BLaER1 treated with 17β-estradiol and CSF1 and Interleukin-3, amounts not matched to agents 10 nM and 100 nM (cell line): ENCODE measurements around the gene MYO9B.
"Not testable (repeated sequence)": the region's sequence is repeated elsewhere in the genome, so short reads cannot be mapped to it uniquely, and the experiment has no call there.

Experiments
- H3K27ac ChIP-seq, 11 experiments: shearing (Covaris generic); formaldehyde crosslinking; 2 replicates each; pipeline ENCODE4 v1.8.1; 2022
- H3K27me3 ChIP-seq, 11 experiments: shearing (Covaris generic); formaldehyde crosslinking; 2 replicates each; pipeline ENCODE4 v1.8.1; 2022
- H3K36me3 ChIP-seq, 11 experiments: shearing (Covaris generic); formaldehyde crosslinking; 2 replicates each; pipeline ENCODE4 v1.8.1; 2022
- H3K4me1 ChIP-seq, 10 experiments: shearing (Covaris generic); formaldehyde crosslinking; 2 replicates each; pipeline ENCODE4 v1.8.1; 2022
- H3K4me2 ChIP-seq, 11 experiments: shearing (Covaris generic); formaldehyde crosslinking; 2 replicates each; pipeline ENCODE4 v1.8.1; 2022
- H3K4me3 ChIP-seq, 10 experiments: shearing (Covaris generic); formaldehyde crosslinking; 2 replicates each; pipeline ENCODE4 v1.8.1; 2022
- H3K9ac ChIP-seq, 11 experiments: shearing (Covaris generic); formaldehyde crosslinking; 2 replicates each; pipeline ENCODE4 v1.8.1; 2022
- H3K9me3 ChIP-seq, 11 experiments: shearing (Covaris generic); formaldehyde crosslinking; replicated peaks in 1 of 11; 2 replicates each; pipeline ENCODE4 v1.8.1; 2022
- H4K20me1 ChIP-seq, 11 experiments: shearing (Covaris generic); formaldehyde crosslinking; 2 replicates each; pipeline ENCODE4 v1.8.1; 2022
- Cebpa-rat ChIP-seq, 11 experiments: shearing (Covaris generic); IDR thresholded peaks; 2 replicates each; pipeline ENCODE4 v1.8.1; 2022

MYO9B gene

DNA sequence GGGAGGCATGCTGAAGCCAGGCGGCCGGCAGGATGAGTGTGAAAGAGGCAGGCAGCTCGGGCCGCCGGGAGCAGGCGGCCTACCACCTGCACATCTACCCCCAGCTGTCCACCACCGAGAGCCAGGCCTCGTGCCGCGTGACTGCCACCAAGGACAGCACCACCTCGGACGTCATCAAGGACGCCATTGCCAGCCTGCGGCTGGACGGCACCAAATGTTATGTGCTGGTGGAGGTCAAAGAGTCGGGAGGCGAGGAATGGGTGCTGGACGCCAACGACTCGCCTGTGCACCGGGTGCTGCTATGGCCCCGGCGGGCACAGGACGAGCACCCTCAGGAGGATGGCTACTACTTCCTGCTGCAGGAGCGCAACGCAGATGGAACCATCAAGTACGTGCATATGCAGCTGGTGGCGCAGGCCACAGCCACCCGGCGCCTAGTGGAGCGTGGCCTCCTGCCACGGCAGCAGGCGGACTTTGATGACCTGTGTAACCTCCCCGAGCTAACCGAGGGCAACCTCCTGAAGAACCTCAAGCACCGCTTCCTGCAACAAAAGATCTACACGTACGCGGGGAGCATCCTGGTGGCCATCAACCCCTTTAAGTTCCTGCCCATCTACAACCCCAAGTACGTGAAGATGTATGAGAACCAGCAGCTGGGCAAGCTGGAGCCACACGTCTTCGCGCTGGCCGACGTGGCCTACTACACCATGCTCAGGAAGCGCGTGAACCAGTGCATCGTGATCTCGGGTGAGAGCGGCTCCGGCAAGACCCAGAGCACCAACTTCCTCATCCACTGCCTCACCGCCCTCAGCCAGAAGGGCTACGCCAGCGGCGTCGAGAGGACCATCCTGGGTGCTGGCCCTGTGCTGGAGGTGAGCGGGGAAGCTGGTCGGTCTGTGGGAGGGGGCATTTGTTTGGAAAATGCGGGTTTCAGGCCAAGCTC, 26.4 kb downstream of the MYO9B start:
- H3K27me3 ChIP-seq: no peaks in the 10 kb centered on the region

DNA sequence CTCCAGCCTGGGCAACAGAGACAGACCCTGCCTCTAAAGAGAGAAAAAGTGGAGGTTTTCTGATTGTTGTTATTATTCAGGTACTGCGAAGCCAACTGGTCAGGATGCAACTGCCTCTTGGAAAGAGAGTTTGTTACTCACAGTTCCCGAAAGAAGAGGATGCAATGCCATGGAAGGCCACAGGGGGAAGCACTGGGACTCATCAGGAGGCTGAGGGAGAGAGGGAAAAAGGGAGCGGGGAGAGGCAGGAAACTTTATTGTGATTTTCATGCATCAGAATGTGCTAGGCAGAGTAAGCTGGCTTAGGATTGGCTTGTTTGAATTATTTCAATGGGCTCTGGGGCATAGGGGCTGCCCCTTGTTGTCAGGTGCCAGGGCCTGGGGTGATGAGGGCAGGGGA, 27.6 kb downstream of the MYO9B start:
- Histone ChIP-seq H4K20me1 (peaks cover 52 to 98% (median 83%) of the 10 kb centered on the region in 11 experiments), H3K9ac (0 out of 22 replicates have a peak overlapping the region, but pooled peaks of 1 of the 11 experiments have one; percentile 19), H3K9me3 (peaks cover 8 to 30% (median 22%) of the 10 kb centered on the region in 11 experiments; a peak in 20 of 22 replicates), H3K4me2 (peak overlapping the region in 2 of 11 experiments; percentile 96; a peak in 3 of 22 replicates), H3K4me1 (peaks cover 45 to 92% (median 52%) of the 10 kb centered on the region in 10 experiments), H3K4me3 (no peak overlapping the region), H3K27ac (no peak overlapping the region; a peak in 1 of 22 replicates), H3K36me3 (peaks cover 59 to 94% (median 87%) of the 10 kb centered on the region in 11 experiments), H3K27me3 (no peaks in the 10 kb centered on the region)
- TF ChIP-seq Cebpa-rat (IDR thresholded peaks at IDR 0.05): no peak

More for the DNA sequence above, 26.4 kb downstream of the MYO9B start:
- Histone ChIP-seq H3K36me3 (peaks cover 59 to 98% (median 85%) of the 10 kb centered on the region in 11 experiments), H3K4me3 (0 out of 20 replicates have a peak overlapping the region, but pooled peaks of 1 of the 10 experiments have one; percentile 15), H3K9me3 (peaks cover 8 to 30% (median 22%) of the 10 kb centered on the region in 11 experiments; a peak in 20 of 22 replicates), H3K4me1 (peaks cover 33 to 92% (median 50%) of the 10 kb centered on the region in 10 experiments), H3K4me2 (peak overlapping the region in 1 of 11 experiments; percentile 26; a peak in 1 of 22 replicates), H4K20me1 (peaks cover 49 to 98% (median 83%) of the 10 kb centered on the region in 11 experiments), H3K27ac (no peak overlapping the region), H3K9ac (no peak overlapping the region)
- TF ChIP-seq Cebpa-rat (IDR thresholded peaks at IDR 0.05): no peak

DNA sequence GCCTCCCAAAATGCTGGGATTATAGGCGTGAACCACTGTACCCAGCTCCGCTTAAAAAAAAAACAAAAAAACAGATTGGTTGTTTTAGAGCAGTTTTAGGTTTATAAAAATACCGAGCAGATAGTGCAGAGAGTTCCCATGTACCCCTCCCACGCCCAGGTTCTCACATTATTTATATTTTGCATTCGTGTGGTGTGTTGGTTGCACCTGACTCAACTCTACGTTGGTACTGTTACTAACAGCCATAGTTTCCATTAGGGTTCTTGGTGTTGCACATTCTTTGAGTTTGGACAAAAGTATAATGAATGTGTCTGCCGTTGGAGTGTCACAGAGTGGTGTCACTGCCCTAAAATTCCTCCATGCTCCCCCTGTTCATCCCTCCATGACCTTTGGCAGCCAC, 29.1 kb downstream of the MYO9B start:
- Histone ChIP-seq H4K20me1 (peaks cover 49 to 97% (median 87%) of the 10 kb centered on the region in 11 experiments), H3K36me3 (peaks cover 52 to 85% (median 78%) of the 10 kb centered on the region in 11 experiments), H3K4me1 (peaks cover 60 to 95% (median 67%) of the 10 kb centered on the region in 10 experiments)

DNA sequence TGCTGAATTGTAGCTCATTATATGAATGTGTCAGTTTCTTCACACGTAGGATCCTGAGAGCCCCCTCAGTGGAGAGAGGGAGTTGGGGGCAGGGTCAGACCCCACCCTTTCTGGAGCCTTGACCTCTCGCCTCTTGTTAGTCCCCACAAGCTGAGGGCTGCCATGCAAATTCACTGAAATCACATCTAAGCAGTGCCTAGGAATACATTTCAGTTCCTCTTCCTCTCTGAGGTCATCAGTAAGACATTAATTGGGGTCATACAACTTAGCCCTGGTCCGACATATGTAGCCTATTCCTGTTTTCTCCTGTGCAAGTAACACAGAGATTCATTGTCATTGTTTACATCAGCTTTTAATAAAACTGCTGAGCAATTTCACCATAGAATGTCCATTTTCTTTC, 30.0 kb downstream of the MYO9B start:
- no peaks in the 10 kb centered on the region for H3K27me3 ChIP-seq
- peak overlapping the region in 7 of 11 experiments; percentile 17 to 60 (median 50); a peak in 9 of 22 replicates for H3K27ac ChIP-seq
- H3K4me3 ChIP-seq: peak overlapping the region in 1 of 10 experiments; percentile 10; a peak in 1 of 20 replicates
- TF ChIP-seq Cebpa-rat (IDR thresholded peaks at IDR 0.05): no peak
- peak overlapping the region in 8 of 11 experiments; percentile 12 to 99 (median 79); a peak in 15 of 22 replicates for H3K4me2 ChIP-seq
- H4K20me1 ChIP-seq: peaks cover 41 to 97% (median 89%) of the 10 kb centered on the region in 11 experiments
- H3K36me3 ChIP-seq: peaks cover 54 to 85% (median 73%) of the 10 kb centered on the region in 11 experiments
- peaks cover 63 to 95% (median 69%) of the 10 kb centered on the region in 10 experiments for H3K4me1 ChIP-seq
- H3K9me3 ChIP-seq: peaks cover 8 to 29% (median 22%) of the 10 kb centered on the region in 11 experiments; a peak in 20 of 22 replicates
- H3K9ac ChIP-seq: peak overlapping the region in 5 of 11 experiments; percentile 28 to 63 (median 42); a peak in 8 of 22 replicates

More for the DNA sequence above, 29.1 kb downstream of the MYO9B start:
- Histone ChIP-seq H3K4me2 (peak overlapping the region in 5 of 11 experiments; percentile 62 to 99 (median 96); a peak in 9 of 22 replicates), H3K27ac (peak overlapping the region in 6 of 11 experiments; percentile 14 to 60 (median 50); a peak in 5 of 22 replicates), H3K27me3 (no peaks in the 10 kb centered on the region), H3K9ac (peak overlapping the region in 3 of 11 experiments; percentile 38 to 63 (median 49); a peak in 5 of 22 replicates), H3K9me3 (peaks cover 8 to 30% (median 22%) of the 10 kb centered on the region in 11 experiments; a peak in 20 of 22 replicates), H3K4me3 (no peak overlapping the region; a peak in 1 of 20 replicates)
- TF ChIP-seq Cebpa-rat (IDR thresholded peaks at IDR 0.05): no peak

DNA sequence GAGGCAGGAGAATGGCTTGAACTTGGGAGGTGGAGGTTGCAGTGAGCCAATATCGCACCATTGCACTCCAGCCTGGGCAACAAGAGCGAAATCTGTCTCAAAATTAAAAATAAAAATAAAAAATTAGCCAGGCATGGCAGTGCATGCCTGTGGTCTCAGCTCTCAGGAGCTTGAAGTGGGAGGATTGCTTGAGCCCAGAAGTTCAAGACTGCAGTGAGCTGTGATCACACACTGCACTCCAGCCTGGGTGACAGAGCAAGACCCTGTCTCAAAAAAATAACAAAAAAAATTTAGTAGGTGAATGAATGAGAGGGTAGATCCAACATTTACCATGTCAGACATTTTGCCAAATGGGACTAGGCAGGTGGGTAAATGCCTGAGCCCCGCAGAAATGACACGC, 31.4 kb downstream of the MYO9B start:
- H3K4me3 ChIP-seq, H3K27me3 ChIP-seq: not testable (repeated sequence)
- Histone ChIP-seq H3K9me3 (peaks cover 8 to 15% (median 13%) of the 10 kb centered on the region in 11 experiments; a peak in 20 of 22 replicates), H4K20me1 (peaks cover 27 to 98% (median 89%) of the 10 kb centered on the region in 11 experiments), H3K27ac (peak overlapping the region in 10 of 11 experiments; percentile 53 to 85 (median 72); a peak in 19 of 22 replicates), H3K4me2 (peak overlapping the region; percentile 48 to 99 (median 72)), H3K9ac (peak overlapping the region in 9 of 11 experiments; percentile 13 to 63 (median 45); a peak in 10 of 22 replicates), H3K36me3 (peaks cover 59 to 85% (median 71%) of the 10 kb centered on the region in 11 experiments), H3K4me1 (peaks cover 69 to 100% (median 78%) of the 10 kb centered on the region in 10 experiments)

DNA sequence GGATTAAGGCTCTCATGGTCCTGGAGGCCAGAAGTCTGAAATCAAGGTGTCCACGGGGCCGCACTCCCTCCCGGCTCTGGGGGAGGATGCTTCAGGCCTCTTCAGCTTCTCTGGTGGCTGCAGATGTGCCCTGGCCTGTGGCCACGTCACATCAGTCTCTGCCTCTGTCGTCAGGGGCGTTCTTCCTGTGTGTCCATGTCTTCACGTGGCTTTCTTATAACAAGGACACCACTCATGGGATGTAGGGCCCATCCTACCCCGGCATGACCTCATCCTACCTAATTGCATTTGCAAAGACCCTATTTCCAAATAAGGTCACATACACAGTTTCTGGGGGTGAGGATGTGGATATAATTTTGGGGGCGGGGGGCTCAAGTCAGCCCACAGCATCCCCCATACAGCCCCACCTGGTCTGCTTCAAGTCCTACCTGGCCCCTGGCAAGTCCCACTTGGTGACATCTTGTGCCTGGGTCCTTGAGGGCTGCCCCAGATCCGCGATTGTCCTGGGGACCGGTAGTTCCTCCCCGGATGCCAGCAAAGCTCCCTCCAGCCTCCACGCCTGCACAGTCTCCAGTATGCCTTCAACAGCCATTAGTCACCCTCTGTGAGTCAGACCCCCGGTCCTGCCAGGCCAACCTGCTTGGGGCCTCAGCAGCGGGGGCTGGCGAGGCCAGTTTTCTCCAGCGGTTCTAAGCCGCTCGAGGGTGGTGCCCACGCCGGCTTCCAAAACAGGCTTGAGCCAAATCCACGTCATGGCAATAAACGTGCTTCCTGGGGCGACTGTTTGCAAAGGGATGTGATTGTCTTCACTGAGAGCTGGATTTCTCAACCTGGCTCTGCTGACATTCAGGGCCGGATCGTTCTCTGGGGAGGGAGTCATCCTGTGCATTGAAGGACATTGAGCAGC, 32.2 kb downstream of the MYO9B start:
- H3K27ac ChIP-seq: peak overlapping the region; percentile 44 to 85 (median 71)
- H3K27me3 ChIP-seq: no peaks in the 10 kb centered on the region
- TF ChIP-seq Cebpa-rat (IDR thresholded peaks at IDR 0.05): peak in 3 of 11 experiments; percentile 13 to 34 (median 29); a peak in 2 of 22 replicates
- H4K20me1 ChIP-seq: peaks cover 20 to 100% (median 94%) of the 10 kb centered on the region in 11 experiments; a peak in 21 of 22 replicates
- H3K36me3 ChIP-seq: peaks cover 57 to 85% (median 71%) of the 10 kb centered on the region in 11 experiments
- H3K4me2 ChIP-seq: peak overlapping the region; percentile 48 to 99 (median 72)
- peak overlapping the region in 1 of 10 experiments; percentile 6; a peak in 3 of 20 replicates for H3K4me3 ChIP-seq
- H3K9me3 ChIP-seq: peaks cover 4 to 6% (median 5%) of the 10 kb centered on the region in 11 experiments; a peak in 18 of 22 replicates
- peak overlapping the region; percentile 8 to 63 (median 45); a peak in 16 of 22 replicates for H3K9ac ChIP-seq
- peaks cover 77 to 100% (median 87%) of the 10 kb centered on the region in 10 experiments for H3K4me1 ChIP-seq

DNA sequence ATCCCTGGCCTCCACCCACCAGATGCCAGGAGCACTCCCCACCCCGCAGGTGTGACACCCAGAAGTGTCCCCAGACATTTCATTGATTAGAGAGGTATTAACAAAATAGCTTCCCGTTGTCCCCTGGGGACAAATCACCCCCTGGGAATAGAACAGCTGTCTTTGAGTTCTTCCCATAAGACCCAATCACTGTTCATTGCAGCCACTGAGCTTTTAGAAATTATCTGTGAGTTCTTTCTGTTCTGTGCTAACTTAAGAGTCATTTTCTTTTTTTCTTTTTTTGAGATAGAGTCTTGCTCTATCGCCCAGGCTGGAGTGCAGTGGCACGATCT, 32.8 kb downstream of the MYO9B start:
- Histone ChIP-seq H3K27me3 (no peaks in the 10 kb centered on the region), H3K9ac (peak overlapping the region; percentile 13 to 63 (median 45); a peak in 15 of 22 replicates), H3K27ac (peak overlapping the region; percentile 44 to 85 (median 71)), H3K4me1 (peaks cover 83 to 100% (median 93%) of the 10 kb centered on the region in 10 experiments), H3K36me3 (peaks cover 56 to 83% (median 70%) of the 10 kb centered on the region in 11 experiments), H3K4me3 (peak overlapping the region in 1 of 10 experiments; percentile 6; a peak in 1 of 20 replicates), H4K20me1 (peaks cover 14 to 100% (median 95%) of the 10 kb centered on the region in 11 experiments; a peak in 21 of 22 replicates), H3K4me2 (peak overlapping the region; percentile 48 to 99 (median 72)), H3K9me3 (0 out of 22 replicates have a peak, but pooled peaks cover 0 to under 1% (median 0%) of the 10 kb centered on the region in 11 experiments)
- TF ChIP-seq Cebpa-rat (IDR thresholded peaks at IDR 0.05): 0 out of 22 replicates have a peak, but pooled peaks of 1 of the 11 experiments have one; percentile 3
